ENCODE data around the gene BANF2.

DNA sequence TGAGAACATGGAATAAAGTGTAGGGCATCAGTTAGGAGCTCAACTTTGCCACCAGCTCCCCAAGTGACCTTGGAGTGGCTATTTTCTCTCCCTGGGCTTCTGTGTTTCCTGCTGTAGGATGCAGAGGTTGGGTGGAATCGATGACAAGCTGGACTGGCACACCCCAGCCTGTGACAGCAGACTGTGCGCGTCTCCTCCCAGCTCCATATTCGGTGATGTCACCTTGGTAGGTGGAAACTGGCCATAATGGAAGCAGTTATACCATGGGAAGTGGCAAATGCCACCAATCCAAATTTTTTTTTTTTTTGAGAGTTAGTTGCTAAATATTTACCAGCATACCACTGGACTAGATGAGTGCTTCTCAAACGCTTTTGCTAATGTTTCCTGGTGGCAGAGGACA, 85.2 kb downstream of the BANF2 start:
- TF ChIP-seq POLR2A (IDR thresholded peaks at IDR 0.05): no peak
- TF ChIP-seq, protein P1, sequence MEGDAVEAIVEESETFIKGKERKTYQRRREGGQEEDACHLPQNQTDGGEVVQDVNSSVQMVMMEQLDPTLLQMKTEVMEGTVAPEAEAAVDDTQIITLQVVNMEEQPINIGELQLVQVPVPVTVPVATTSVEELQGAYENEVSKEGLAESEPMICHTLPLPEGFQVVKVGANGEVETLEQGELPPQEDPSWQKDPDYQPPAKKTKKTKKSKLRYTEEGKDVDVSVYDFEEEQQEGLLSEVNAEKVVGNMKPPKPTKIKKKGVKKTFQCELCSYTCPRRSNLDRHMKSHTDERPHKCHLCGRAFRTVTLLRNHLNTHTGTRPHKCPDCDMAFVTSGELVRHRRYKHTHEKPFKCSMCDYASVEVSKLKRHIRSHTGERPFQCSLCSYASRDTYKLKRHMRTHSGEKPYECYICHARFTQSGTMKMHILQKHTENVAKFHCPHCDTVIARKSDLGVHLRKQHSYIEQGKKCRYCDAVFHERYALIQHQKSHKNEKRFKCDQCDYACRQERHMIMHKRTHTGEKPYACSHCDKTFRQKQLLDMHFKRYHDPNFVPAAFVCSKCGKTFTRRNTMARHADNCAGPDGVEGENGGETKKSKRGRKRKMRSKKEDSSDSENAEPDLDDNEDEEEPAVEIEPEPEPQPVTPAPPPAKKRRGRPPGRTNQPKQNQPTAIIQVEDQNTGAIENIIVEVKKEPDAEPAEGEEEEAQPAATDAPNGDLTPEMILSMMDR (IDR thresholded peaks at IDR 0.05): no peak
- TF ChIP-seq POLR2AphosphoS5 (IDR thresholded peaks at IDR 0.05): no peak

Data from prostate gland (tissue), 2 donors.